Measurements from ENCODE around the gene NR2E3. TPM values are rescaled to one million over a fixed set of nuclear protein-coding genes. Genes with fewer than 3 reads are reported as not detected.

The NR2E3 gene
- 0.23 TPM for total RNA-seq

DNA sequence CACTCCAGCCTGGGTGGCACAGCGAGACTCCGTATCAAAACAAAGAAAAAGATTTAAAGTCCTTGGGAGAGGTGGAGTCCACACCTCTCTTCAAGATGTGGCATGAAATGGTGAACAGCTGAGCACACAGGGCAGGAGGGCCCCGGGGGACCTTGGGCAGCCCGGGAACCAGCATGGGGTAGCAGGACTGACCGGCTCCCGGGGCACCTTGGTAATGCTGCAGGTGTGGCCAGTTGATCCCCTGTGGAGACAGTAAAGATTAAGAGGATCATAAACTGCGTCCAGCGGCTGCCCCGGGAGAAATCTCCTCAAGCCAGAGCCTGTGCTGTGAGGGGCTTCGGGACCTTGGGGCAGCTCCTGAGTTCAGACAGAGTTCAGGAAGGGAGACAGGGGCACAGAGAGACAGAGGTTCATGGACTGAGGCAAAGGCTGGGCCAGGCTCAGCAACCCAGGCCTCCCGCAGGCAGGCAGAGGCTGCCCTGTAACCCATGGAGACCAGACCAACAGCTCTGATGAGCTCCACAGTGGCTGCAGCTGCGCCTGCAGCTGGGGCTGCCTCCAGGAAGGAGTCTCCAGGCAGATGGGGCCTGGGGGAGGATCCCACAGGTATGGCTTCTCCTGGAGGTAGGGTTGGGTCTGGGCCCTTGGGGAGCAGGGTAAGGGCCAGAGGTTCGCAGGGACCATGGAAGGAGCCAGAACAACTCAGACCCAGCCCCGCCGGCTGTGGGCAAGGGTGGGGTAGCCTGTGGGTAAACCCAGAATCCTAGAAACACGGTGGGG, at the start of gene NR2E3:
Gene NR2E3, plus strand, starts transcription at position 299 of the 780 bp plus-strand sequence. Its CDS starts 190 bp downstream, at position 489.
- DNase-seq (ENCODE audit: low spot score), result no peak

GRCh38 chr15:71760852-71761251, 49.5 kb upstream of the NR2E3 start:
- DNase-seq (ENCODE audit: low spot score), result no peak

GRCh38 chr15:71761649-71762048, 48.7 kb upstream of the NR2E3 start:
- peak; percentile 67 for DNase-seq (ENCODE audit: low spot score)

DNA sequence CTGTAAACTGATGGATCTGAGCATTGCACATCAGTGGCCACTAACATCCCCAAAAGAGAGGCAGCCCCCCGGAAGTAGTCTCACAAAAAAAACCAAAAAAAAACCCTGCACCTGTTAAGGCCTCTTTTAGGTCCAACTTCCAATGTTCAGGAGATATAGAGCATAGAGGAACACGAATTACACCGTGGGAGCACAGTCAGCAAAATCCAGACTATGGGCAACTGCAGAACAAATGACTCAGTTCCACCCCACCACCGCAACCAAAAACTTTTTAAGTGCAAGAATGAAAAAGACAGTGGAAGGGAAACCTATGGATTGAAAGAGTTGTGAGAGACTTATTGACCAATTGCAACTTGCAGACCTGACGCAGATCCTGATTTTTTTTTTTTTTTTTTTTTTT, 42.2 kb upstream of the NR2E3 start:
- no peak for DNase-seq (ENCODE audit: low spot score)

- no peak for DNase-seq (ENCODE audit: low spot score)
These were observed 37.0 kb upstream of the NR2E3 start for GRCh38 chr15:71773206-71773859.

DNA sequence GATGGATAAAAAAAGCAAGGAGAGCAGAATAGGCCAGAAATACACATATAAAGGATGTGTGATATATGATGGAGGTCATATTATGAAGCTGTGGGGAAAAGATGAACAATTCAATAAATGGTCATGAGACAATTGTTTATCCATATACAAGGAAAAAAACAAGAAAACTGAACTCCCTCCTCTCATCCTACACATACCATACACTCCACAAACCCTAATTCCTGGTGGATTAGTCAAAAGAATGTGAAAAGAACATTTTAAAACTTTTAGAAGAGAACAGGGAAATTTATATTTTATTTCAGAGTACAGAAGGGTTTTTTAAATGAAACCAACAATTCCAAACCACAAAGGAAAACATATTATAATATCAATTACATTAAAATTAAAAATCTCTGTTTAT, 34.5 kb upstream of the NR2E3 start:
- no peak for DNase-seq (ENCODE audit: low spot score)

- no peak for DNase-seq (ENCODE audit: low spot score)
These were observed 34.0 kb upstream of the NR2E3 start for GRCh38 chr15:71776304-71776703.

DNA sequence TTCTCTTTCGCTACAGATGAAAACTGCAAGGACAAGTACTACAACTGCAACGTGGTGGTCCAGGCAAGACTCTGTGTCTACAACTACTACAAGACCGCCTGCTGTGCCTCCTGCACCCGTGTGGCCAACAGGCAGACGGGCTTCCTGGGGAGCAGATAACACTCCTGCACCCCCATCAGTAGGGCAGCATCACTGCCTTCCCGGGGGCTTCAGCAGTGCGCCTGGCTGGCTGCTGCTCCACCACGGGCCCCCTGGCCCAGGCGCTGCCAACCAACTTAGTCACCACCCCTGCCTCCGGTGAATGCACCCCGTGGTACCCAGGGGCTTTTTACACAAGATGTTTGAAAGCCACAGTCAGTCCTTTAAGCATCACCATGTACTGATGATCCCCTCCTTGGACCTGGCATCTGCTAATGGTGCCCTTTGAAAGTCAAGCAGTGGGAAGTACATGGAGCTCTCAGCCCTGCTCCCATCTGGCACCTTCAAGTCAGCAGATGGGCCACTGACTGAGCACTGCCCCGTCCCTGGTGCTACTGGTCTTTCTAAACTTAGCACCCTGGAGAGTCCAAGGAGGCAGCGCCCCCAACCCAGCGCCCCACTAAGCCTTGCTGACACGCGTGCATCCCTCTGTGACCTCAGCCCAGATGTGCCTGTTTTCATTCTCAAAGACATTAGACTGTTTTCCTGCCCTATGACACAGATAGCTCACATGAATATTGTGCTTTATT, 33.0 kb upstream of the NR2E3 start:
- no peak for DNase-seq (ENCODE audit: low spot score)

- no peak for DNase-seq (ENCODE audit: low spot score)
These were observed 31.1 kb upstream of the NR2E3 start for GRCh38 chr15:71779073-71779797.

- DNase-seq (ENCODE audit: low spot score), result no peak
These were observed 30.0 kb upstream of the NR2E3 start for GRCh38 chr15:71780115-71780976.

DNA sequence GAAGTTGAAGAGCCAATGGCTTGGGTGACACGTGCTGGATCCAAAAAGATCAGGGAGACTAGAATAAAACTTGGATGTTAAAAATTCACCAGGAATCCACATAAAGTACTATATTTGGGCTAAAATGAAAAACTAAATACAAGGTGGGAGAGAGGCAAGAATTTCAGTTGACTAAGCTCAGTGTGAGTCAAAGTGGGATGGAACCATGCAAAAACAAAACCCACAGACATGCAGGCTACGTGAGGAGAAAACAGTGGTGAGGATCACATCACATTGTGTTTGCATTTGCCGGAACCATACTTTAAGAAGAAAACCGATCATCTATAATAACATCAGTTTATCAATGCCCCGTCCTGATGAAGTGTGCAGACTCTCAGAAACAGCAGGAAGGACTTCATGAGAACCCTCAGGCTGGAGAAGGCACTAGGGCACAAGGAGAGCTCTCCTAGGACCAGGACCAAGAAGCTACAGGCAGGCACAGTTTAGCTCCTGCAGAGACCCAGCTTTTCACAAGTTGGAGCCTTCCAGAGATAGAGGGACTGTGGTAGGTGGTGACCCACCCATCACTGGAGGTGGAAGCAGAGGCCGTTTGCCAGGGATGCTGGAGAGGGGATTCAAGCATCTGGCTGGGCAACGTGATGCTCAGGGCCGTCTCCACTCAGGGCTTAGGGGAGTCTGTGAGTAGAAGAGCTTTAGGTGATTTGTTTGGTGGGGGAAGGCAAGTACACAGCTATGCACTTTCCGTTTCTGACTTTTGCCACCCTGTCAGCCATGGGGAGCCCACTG, 29.0 kb upstream of the NR2E3 start:
- DNase-seq (ENCODE audit: low spot score), result no peak

DNA sequence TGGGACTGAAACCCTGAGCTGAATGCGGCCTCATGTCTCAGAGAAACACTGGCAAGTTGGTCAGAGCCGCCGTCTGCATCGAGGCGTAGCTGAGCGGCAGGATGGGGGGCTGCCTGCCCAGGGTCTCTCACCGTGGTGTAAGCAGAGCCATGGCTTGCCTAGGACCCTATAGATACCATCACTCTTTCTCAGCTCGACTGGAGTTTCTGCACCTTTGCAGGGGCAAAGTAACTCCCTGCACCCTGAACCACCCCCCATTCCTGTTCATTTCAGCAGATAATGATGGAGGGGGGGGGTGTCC, 28.4 kb upstream of the NR2E3 start:
- DNase-seq (ENCODE audit: low spot score), result no peak

- DNase-seq (ENCODE audit: low spot score), result no peak
These were observed 27.8 kb upstream of the NR2E3 start for GRCh38 chr15:71782422-71783165.

DNA sequence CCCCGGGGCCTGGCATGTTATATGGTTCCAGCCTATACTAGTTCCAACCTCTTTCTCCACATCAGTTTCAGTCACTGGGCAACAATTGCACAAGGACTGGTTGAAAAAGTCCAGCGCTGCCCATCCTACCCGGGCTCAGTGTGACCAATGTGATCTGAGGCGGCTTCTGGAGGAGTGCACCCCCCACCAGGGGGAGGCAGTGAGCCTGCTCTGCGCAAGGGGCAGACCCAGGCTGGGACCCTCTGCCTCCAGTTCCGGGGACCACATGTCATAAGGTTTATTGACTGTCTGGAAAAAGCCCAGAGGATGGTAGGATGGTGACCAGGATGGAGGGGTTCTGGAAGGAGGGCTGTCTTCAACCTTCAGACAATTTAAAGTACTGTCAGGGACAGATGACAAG, 25.6 kb upstream of the NR2E3 start:
- DNase-seq (ENCODE audit: low spot score), result no peak

DNA sequence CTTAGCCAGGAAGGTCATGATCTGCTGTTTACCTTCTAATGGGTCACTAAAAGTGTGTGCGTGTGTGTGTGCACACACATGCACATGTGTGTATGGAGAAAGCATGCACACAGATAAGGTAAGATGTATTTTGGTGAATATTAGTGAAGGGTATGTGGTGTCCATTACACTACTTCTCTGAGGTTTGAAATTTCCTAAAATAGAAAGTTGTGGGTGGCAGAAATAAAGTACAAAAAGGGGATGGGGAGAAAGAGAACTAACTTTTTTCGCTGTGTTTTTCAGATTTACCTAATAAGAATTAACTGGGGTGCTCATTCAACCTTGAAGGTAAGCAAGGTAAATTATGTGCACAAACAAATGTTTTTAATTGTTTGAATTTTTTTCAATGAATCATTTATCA, 24.4 kb upstream of the NR2E3 start:
- DNase-seq (ENCODE audit: low spot score), result no peak

DNA sequence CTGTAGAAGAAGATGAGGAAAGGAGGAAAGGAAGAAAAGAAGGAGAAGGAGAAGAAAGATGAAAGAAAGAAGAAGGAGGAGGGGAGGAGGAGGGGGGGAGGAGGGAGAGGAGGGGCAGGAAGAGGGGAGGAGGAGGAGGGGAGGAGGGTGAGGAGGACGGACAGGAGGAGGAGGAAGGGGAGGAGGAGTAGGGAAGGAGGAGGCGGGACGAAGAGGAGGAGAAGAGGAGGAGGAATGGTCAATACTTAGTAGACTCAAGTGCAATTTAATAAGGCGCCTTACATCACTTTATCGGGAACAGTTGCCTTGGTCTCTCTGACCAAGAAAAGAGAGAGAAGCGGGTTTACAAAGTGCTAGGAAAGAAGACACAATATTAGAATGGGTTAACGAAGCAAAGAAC, 23.7 kb upstream of the NR2E3 start:
- peak; percentile 23 for DNase-seq (ENCODE audit: low spot score)

GRCh38 chr15:71788646-71789579, 21.4 kb upstream of the NR2E3 start:
- no peak for DNase-seq (ENCODE audit: low spot score)

DNA sequence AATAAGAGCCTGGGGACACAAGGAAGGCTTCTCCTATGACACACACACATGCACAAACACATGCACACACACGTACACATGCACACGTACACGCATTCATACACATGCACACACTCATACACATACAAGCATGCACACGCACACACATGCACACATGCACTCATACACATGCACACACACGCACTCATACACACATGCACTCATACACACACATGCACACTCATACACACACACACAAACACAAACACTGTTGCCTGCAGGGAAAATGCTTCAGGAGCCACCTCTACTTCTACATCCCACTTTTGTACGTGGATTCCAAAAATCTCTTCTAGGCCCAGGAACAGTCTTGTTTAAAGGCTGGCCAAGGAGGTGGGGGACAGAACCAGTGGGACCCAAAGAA, 20.7 kb upstream of the NR2E3 start:
- no peak for DNase-seq (ENCODE audit: low spot score)

- peak; percentile 57 for DNase-seq (ENCODE audit: low spot score)
These were observed 20.3 kb upstream of the NR2E3 start for GRCh38 chr15:71790081-71790480.

Data from ureter (tissue), 1 donor.